ENCODE results near the gene NDUFS6.

The NDUFS6 gene

DNA sequence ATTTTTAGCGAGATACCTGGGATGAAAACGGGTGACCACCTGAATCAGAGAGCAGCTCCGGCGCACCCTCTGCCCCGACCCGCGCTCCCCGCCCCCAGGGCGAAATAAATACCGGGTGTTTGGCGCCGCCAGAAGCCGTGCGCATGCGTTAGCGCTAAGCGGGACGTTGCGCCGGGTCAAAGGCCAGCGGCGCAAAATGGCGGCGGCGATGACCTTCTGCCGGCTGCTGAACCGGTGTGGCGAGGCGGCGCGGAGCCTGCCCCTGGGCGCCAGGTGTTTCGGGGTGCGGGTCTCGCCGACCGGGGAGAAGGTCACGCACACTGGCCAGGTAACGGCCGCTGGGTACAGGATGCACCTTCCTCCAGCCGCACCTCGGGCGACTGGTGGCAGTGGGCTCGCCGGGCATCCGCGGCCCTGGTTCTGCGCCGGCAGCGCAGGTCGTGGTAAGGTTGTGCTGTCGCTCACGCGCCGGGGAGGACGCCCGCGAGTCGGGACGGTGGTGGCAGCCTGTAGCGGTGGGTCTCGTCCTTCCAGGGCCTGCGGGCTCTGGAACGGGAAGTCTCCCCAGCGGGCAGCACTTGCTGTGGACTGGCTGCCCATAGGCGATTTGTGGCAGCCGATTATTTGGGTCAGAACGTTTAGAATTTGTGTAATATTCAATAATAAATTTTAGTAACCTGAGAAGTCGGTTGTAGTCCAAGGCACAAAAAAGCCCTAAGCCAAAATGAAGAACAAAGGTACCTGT, at the start of gene NDUFS6:
Gene NDUFS6 (plus strand): TSS at position 186 of the 745 bp plus-strand sequence. CDS start 11 bp downstream, at position 197.
- peaks cover 61% of the 10 kb centered on the region for H3K36me3 ChIP-seq (ENCODE audit: control insufficient read depth, insufficient read depth, low read length)
- peak within 1 kb of the TSS; percentile 93 for H3K27ac ChIP-seq (ENCODE audit: low read depth, low read length)
- peak within 1 kb of the TSS; percentile 98 for H3K4me3 ChIP-seq (ENCODE audit: low read depth, low read length)
- peak within 1 kb of the TSS; percentile 99 for H3K9ac ChIP-seq (ENCODE audit: low read length)
- H3K27me3 ChIP-seq (ENCODE audit: control insufficient read depth, insufficient read depth, low read length) = no peaks in the 10 kb centered on the region
- H3K4me1 ChIP-seq (ENCODE audit: control insufficient read depth, insufficient read depth, low read length) = peaks cover 5% of the 10 kb centered on the region; the same call in 1 of the 2 replicates
- no peaks in the 10 kb centered on the region for H3K9me3 ChIP-seq (ENCODE audit: control insufficient read depth, insufficient read depth, low read depth, low read length)

DNA sequence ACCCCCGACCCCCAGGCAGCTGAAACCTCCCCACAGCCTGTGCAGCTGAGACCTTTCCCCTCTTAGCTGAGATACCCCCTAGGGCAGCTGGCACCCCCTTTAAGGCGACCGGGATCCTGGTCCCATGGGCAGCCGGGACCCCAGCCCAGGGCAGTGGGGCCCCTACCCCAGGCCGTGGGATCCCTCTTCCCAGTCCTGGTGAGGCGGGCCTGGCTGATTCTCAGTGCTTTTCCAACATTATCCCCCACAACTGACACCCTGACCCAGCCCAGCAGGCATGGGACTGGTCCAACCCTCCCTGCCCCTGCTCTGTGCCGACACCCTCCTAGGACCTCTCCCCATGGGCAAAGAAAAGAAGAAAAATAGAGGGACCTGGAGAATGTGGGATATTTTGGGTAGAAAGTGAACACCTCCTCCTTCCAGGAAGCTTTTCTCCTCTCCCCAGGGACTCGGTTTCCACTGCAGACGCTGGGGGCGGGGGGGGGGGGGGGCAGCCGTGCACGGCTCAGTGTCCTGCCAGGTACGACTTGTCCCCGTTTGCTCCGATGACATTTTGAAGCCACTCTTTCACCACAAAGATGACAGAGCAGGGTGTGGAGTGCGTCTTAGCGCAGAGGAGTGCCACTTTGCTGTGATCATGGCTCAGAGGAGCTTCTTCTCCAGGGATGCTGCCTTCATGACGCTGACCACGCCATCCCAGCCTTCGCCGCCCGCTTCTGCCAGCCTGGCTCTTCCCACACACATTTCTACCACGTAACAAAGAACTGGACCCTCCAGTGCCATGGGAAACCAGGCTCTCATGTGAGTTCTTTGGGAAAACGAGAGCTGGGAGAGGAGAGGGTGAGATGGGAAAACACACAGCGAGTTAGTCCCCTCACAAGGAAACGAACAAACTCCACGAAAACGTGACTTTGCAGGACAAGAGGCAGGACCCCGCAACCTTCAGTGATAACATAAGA, 49.1 kb upstream of the NDUFS6 start:
- Histone ChIP-seq H3K9ac (ENCODE audit: low read length) (no peak overlapping the region), H3K4me3 (ENCODE audit: low read depth, low read length) (no peak overlapping the region), H3K27me3 (ENCODE audit: control insufficient read depth, insufficient read depth, low read length) (peaks cover 3% of the 10 kb centered on the region; the same call in 1 of the 2 replicates), H3K9me3 (ENCODE audit: control insufficient read depth, insufficient read depth, low read depth, low read length) (no peaks in the 10 kb centered on the region), H3K36me3 (ENCODE audit: control insufficient read depth, insufficient read depth, low read length) (no peaks in the 10 kb centered on the region), H3K4me1 (ENCODE audit: control insufficient read depth, insufficient read depth, low read length) (peaks cover 4% of the 10 kb centered on the region; the same call in 1 of the 2 replicates), H3K27ac (ENCODE audit: low read depth, low read length) (no peak overlapping the region)

- Histone ChIP-seq H3K9me3 (ENCODE audit: control insufficient read depth, insufficient read depth, low read depth, low read length) (no peaks in the 10 kb centered on the region), H3K4me3 (ENCODE audit: low read depth, low read length) (no peak overlapping the region), H3K27me3 (ENCODE audit: control insufficient read depth, insufficient read depth, low read length) (peaks cover 3% of the 10 kb centered on the region; the same call in 1 of the 2 replicates), H3K27ac (ENCODE audit: low read depth, low read length) (no peak overlapping the region), H3K36me3 (ENCODE audit: control insufficient read depth, insufficient read depth, low read length) (no peaks in the 10 kb centered on the region), H3K4me1 (ENCODE audit: control insufficient read depth, insufficient read depth, low read length) (peaks cover 4% of the 10 kb centered on the region; the same call in 1 of the 2 replicates), H3K9ac (ENCODE audit: low read length) (no peak overlapping the region)
Observed at GRCh38 chr5:1752881-1753280, 48.3 kb upstream of the NDUFS6 start.

DNA sequence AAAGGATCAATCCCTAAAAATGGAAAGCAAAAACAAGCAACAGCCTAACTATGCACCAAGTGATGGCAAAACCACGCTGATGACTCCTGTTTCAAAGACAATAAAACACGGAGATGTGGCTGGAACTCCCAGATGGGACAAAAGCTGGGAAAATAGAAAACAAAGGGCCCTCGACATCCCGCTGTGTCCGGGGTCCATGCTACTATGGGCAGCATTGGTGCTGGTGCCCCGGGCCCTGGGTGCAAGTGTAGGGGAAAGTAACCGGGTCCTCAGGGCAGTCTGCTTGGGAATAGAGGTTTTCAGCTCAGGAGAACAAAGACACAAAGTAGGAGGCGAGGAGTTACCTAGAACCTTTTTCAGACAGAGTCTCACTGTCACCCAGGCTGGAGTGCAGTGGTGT, 47.7 kb upstream of the NDUFS6 start:
- H3K4me1 ChIP-seq (ENCODE audit: control insufficient read depth, insufficient read depth, low read length) = peaks cover 4% of the 10 kb centered on the region; the same call in 1 of the 2 replicates
- no peaks in the 10 kb centered on the region for H3K36me3 ChIP-seq (ENCODE audit: control insufficient read depth, insufficient read depth, low read length)
- H3K27me3 ChIP-seq (ENCODE audit: control insufficient read depth, insufficient read depth, low read length) = peaks cover 3% of the 10 kb centered on the region; the same call in 1 of the 2 replicates
- no peak overlapping the region for H3K9ac ChIP-seq (ENCODE audit: low read length)
- H3K9me3 ChIP-seq (ENCODE audit: control insufficient read depth, insufficient read depth, low read depth, low read length) = peaks cover 6% of the 10 kb centered on the region; the same call in 1 of the 2 replicates
- no peak overlapping the region for H3K4me3 ChIP-seq (ENCODE audit: low read depth, low read length)
- no peak overlapping the region for H3K27ac ChIP-seq (ENCODE audit: low read depth, low read length)

GRCh38 chr5:1754531-1755220, 46.5 kb upstream of the NDUFS6 start:
- H3K27ac ChIP-seq (ENCODE audit: low read depth, low read length) = no peak overlapping the region
- peaks cover 3% of the 10 kb centered on the region; the same call in 1 of the 2 replicates for H3K27me3 ChIP-seq (ENCODE audit: control insufficient read depth, insufficient read depth, low read length)
- H3K9me3 ChIP-seq (ENCODE audit: control insufficient read depth, insufficient read depth, low read depth, low read length) = peaks cover 7% of the 10 kb centered on the region; the same call in 1 of the 2 replicates
- H3K4me1 ChIP-seq (ENCODE audit: control insufficient read depth, insufficient read depth, low read length) = peaks cover 4% of the 10 kb centered on the region; the same call in 1 of the 2 replicates
- no peaks in the 10 kb centered on the region for H3K36me3 ChIP-seq (ENCODE audit: control insufficient read depth, insufficient read depth, low read length)
- no peak overlapping the region for H3K4me3 ChIP-seq (ENCODE audit: low read depth, low read length)
- no peak overlapping the region for H3K9ac ChIP-seq (ENCODE audit: low read length)

DNA sequence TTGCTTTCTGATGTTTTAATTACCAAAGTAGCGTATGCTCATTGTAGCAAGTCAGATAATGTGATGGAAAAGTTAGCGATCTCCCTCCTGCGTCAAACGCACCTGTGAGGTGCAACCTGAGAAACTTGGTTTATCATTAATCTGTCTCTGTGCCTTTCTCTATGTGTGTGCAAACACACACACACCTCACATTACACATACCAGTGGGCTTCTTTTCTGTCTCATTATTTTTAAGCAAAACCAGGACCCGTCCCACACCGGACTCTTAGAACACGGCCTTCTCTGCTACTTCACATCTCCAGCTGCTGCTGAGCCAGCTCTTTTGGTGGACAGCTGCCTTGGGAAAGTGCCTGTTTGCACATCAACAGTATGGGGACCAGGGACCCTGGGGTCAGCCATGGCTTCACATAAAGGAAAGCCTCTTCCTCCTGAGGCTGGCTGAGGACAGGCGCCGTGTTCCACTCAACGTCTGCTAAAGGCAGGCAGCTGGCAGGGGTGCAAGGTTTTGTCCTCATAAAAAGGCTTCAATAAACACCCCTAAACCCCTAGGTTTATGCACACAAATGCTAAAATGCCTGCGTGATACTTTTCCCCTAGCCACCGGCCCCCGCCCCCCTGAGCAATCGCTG, 45.8 kb upstream of the NDUFS6 start:
- Histone ChIP-seq H3K9ac (ENCODE audit: low read length) (no peak overlapping the region), H3K36me3 (ENCODE audit: control insufficient read depth, insufficient read depth, low read length) (no peaks in the 10 kb centered on the region), H3K4me1 (ENCODE audit: control insufficient read depth, insufficient read depth, low read length) (peaks cover 4% of the 10 kb centered on the region; the same call in 1 of the 2 replicates), H3K27ac (ENCODE audit: low read depth, low read length) (no peak overlapping the region), H3K9me3 (ENCODE audit: control insufficient read depth, insufficient read depth, low read depth, low read length) (peaks cover 7% of the 10 kb centered on the region; the same call in 1 of the 2 replicates), H3K4me3 (ENCODE audit: low read depth, low read length) (no peak overlapping the region), H3K27me3 (ENCODE audit: control insufficient read depth, insufficient read depth, low read length) (peaks cover under 1% of the 10 kb centered on the region; the same call in 1 of the 2 replicates)

GRCh38 chr5:1756481-1756880, 44.7 kb upstream of the NDUFS6 start:
- Histone ChIP-seq H3K27me3 (ENCODE audit: control insufficient read depth, insufficient read depth, low read length) (no peaks in the 10 kb centered on the region), H3K36me3 (ENCODE audit: control insufficient read depth, insufficient read depth, low read length) (no peaks in the 10 kb centered on the region), H3K9ac (ENCODE audit: low read length) (no peak overlapping the region), H3K9me3 (ENCODE audit: control insufficient read depth, insufficient read depth, low read depth, low read length) (peaks cover 7% of the 10 kb centered on the region; the same call in 1 of the 2 replicates), H3K4me3 (ENCODE audit: low read depth, low read length) (no peak overlapping the region), H3K27ac (ENCODE audit: low read depth, low read length) (no peak overlapping the region), H3K4me1 (ENCODE audit: control insufficient read depth, insufficient read depth, low read length) (peaks cover 3% of the 10 kb centered on the region; the same call in 1 of the 2 replicates)

DNA sequence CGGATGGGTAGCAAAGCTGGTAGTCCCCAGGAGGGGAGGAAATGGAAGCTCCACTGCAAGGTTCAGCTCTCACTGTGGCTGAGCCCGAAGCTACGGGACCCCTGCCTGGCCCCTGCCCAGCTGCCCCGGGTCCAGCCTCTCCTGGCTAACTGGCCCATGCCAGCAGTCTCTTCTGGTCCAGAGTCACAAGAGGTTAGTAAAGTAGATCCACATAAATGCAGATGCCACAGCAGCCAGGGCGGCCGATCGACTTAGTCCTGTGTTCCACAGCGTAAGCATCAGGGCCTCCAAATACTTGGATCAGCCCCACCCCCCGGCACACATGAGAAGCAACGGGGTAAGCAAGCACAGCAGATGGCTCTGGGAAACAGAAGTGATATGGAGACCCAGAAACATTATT, 43.7 kb upstream of the NDUFS6 start:
- Histone ChIP-seq H3K4me3 (ENCODE audit: low read depth, low read length) (no peak overlapping the region), H3K27ac (ENCODE audit: low read depth, low read length) (no peak overlapping the region), H3K9me3 (ENCODE audit: control insufficient read depth, insufficient read depth, low read depth, low read length) (peaks cover 7% of the 10 kb centered on the region; the same call in 1 of the 2 replicates), H3K27me3 (ENCODE audit: control insufficient read depth, insufficient read depth, low read length) (no peaks in the 10 kb centered on the region), H3K36me3 (ENCODE audit: control insufficient read depth, insufficient read depth, low read length) (no peaks in the 10 kb centered on the region), H3K9ac (ENCODE audit: low read length) (no peak overlapping the region), H3K4me1 (ENCODE audit: control insufficient read depth, insufficient read depth, low read length) (no peaks in the 10 kb centered on the region)

DNA sequence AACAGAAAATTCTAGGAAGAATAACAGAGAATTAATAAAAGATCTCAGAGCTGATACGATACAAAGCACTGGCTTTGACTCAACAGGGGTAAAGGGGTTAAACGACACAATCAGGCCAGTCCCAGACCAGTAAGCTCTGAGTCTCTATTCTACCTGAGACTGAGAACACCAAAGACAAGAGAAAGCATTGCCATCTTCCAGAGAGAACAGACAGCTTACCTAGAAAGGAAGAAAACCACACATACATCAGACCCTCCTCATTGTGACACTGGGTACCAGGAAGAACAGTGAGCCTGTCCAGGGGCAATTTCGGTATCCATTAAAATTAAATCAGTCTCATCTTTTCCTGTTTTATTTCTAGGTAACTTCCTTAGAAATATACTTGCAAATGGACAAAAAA, 42.6 kb upstream of the NDUFS6 start:
- Histone ChIP-seq H3K4me1 (ENCODE audit: control insufficient read depth, insufficient read depth, low read length) (no peaks in the 10 kb centered on the region), H3K9ac (ENCODE audit: low read length) (no peak overlapping the region), H3K36me3 (ENCODE audit: control insufficient read depth, insufficient read depth, low read length) (no peaks in the 10 kb centered on the region), H3K4me3 (ENCODE audit: low read depth, low read length) (no peak overlapping the region), H3K9me3 (ENCODE audit: control insufficient read depth, insufficient read depth, low read depth, low read length) (peaks cover 7% of the 10 kb centered on the region; the same call in 1 of the 2 replicates), H3K27ac (ENCODE audit: low read depth, low read length) (no peak overlapping the region), H3K27me3 (ENCODE audit: control insufficient read depth, insufficient read depth, low read length) (no peaks in the 10 kb centered on the region)

GRCh38 chr5:1759378-1759970, 41.7 kb upstream of the NDUFS6 start:
- Histone ChIP-seq H3K27me3 (ENCODE audit: control insufficient read depth, insufficient read depth, low read length) (no peaks in the 10 kb centered on the region), H3K27ac (ENCODE audit: low read depth, low read length) (no peak overlapping the region), H3K36me3 (ENCODE audit: control insufficient read depth, insufficient read depth, low read length) (no peaks in the 10 kb centered on the region)

More at GRCh38 chr5:1759378-1759970, 41.7 kb upstream of the NDUFS6 start:
- Histone ChIP-seq H3K9ac (ENCODE audit: low read length) (no peak overlapping the region), H3K4me3 (ENCODE audit: low read depth, low read length) (no peak overlapping the region), H3K4me1 (ENCODE audit: control insufficient read depth, insufficient read depth, low read length) (no peaks in the 10 kb centered on the region), H3K9me3 (ENCODE audit: control insufficient read depth, insufficient read depth, low read depth, low read length) (peaks cover 7% of the 10 kb centered on the region; the same call in 1 of the 2 replicates)

Data from HUES6 (cell line).